Left kidney (tissue), 2 donors: Measurements from ENCODE around the gene BNC2. TPM values are rescaled to one million over a fixed set of nuclear protein-coding genes. Genes with fewer than 3 reads are reported as not detected.

Source experiments
- DNase-seq: peaks from one replicate; pipeline ENCODE4 v3.0.0-alpha.2; 2013
- polyA plus RNA-seq: library from polyadenylated mRNA; unstranded; fragments of 120-200 nt; gene quantifications from one replicate; pipeline ENCODE4 v1.2.1, GENCODE V29; 2013; ENCODE audit not compliant: insufficient read length

Gene BNC2
- polyA plus RNA-seq, 1 donor = 10.3 TPM

DNA sequence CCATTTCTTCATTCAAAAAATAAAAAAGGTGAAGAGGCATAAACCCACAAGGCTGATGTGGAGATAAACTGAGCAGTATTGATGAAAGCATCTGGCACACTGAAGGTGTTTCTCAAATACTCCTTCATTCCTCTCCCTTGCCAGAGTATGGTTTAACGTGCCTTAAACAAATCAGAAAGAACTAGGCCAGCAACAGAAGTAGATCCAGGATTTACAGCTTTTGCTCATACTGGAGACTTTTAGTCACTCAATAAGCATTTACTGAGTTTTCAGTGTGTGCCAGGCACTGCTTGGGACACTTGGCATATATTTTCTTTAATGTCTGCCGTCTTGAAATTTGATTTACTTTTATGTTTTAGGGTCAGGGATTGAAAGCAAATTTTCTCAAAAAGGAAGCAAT, 53.0 kb downstream of the BNC2 start:
- no peak for DNase-seq

DNA sequence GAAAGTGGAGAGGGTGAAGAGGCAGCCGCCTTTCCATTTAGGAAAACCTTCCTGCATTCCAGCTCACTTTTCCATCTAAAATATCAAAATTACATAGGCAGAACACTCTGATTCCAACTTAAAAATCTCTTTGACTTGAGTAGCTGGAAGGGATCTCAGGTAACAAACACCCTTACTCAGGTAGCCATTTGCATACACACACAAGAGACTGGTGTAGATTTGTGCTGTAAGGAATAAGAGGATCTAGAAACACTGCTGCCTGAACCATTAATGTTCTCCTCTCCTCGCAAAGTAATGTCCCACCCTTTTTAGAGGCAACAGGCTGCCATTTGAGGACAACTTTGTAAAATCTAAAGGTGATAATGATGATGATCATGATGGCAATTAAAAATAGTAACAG, 53.5 kb downstream of the BNC2 start:
- no peak for DNase-seq

DNA sequence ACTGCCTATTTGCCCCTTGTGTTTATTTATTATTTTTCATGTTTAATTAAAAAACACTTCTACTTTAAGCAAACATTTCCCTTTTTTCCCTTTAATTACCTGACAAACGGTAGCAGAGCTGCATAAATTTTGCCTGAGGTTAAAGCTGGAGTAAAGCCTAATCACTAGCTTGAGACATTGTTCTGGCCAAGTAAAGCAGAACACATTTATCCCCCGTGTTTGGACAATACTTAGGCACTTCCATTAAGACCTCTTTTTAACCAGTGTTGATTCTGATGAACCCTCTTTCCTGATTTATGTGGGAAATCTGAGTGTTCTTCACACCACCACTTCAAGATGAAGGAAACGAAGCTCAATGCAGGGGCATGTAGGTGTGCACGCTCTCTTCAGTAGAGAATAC, 54.5 kb downstream of the BNC2 start:
- DNase-seq = no peak

DNA sequence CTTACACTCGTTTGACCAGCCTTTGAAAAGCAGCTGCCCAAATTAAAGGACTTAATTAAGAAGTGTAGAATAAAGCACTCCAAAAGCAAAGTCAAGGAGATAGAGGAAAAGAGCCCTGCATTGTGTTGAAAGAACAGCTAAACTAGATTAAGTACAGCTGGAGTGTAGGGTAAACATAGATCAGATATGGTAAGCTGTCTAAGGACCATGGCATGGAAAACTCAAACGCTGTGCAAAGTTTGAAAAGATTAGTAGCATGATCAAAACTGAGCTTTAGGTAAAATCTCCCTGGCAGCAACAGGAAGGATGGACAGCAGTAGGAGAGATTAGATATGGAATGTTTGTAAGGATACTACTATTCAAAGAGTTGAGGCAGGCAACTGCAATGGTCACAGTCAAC, 55.4 kb downstream of the BNC2 start:
- DNase-seq = no peak

DNA sequence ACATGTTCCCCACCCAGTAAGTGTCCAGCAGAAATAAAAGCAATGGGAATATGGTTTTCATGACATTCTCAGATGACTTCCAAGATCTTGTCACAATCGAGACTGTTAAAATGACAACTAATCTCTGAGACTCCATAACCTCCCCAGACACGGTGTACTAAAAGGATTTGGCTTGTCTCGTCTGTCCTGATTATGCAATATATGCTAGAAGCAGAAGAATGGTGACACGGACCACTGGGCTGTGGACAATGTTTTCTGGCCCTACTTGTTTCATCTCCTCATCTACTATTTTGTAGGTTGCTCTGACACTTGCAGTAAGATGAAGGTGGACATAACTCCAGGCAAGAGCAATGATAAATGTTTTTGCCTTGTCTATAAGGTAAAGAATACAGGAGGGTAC, 56.6 kb downstream of the BNC2 start:
- DNase-seq = no peak

DNA sequence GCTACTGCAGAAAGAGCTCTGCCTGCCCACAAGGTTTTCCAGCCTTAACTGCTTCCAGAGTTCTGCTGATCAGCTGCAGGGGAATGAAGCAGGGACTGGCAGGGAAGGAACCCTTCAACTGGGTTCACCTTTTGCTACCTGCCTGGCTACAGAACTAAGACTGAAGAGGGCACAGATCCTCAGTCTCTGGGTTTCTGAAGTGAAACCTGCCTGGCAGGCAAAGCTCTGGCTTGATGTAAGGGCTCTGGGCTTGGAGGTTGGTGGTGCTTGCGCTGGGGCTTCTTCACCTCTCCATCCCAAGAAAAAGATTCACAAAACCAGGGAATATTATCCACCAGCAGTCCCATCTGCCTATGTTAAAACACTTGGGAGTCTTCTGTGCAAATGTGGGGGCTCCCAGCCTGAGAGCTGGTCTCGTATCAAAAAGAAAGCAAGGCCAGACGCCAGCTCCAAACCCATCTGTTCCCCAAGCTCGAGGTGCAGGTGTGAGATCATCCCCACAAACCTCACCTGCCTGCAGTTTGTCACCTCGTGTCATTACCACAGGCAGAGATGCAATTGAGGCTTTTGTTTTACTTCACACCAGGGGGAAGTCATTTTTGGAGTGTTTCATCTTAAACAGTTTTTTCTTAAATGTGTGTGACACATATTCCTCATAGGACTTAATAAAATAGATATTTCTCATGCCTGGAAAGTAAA, 58.3 kb downstream of the BNC2 start:
- no peak for DNase-seq

DNA sequence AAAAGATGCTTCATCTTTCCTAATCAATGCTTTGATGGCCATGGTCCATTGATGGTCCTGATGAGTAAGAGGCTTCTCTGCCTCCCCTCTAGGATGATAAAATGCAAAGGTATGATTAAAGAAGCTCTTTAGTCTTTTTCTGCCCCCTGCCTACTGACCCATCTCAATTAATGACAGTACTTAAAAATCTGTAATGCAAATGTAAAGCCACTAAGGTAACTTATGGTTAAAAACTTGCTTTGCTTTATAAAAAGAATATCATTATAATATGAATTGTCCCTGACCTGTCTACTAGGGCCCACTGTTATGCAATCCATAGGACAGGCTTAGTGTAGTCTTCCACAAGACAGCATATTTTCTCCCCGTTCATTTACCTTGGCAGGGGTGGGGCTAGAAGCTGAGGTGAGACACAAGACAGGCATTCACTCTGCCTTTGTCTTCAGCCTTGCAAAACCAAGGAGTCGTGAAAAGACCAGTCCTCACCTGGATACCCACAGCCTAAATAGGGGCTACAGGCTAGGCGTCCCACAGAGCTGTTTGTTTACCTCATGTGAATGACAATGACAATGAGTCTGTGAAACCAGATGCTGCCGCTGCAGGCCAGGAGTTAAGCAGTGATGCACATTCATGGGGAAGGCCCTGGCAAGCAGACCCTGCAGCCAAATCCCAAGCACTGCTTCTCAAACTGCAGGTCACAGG, 60.4 kb downstream of the BNC2 start:
- no peak for DNase-seq

DNA sequence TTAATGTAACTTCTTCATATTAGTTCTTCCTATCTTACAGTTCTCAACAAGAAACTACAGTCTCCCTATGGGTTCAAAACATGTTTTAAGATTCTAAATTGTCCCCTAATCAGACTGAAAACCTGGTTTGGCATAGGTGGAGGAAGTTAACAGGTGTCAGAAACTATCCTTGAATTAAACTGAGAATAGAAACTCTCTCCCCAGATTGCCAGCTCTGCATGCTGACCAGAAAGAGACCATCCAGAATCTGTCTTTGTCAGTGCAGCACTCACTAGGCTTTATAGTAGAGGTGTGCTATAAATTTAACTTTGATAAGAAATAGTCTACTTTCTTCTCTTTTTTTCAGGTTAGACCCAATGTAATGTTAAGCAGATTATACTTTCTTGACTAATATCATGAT, 63.8 kb downstream of the BNC2 start:
- DNase-seq = no peak

DNA sequence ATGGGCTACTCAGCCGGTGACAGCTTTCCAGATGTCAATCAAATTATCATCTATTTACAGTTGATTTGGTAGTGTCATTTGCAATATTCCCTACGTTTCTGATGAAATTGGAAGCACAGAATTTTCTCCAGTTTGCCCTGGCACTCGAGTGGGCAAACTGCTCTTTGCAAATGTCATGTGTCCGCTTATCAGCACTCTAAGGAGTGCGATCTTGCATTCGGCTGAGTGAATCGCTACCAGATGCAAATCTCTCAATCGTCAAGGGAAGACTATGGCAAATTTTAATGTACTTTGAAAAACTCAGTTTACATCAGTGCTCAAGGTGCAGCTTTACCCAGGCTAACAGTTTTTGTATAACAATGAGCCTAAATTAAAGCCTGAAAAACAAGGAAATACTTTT, 66.8 kb downstream of the BNC2 start:
- DNase-seq = no peak

DNA sequence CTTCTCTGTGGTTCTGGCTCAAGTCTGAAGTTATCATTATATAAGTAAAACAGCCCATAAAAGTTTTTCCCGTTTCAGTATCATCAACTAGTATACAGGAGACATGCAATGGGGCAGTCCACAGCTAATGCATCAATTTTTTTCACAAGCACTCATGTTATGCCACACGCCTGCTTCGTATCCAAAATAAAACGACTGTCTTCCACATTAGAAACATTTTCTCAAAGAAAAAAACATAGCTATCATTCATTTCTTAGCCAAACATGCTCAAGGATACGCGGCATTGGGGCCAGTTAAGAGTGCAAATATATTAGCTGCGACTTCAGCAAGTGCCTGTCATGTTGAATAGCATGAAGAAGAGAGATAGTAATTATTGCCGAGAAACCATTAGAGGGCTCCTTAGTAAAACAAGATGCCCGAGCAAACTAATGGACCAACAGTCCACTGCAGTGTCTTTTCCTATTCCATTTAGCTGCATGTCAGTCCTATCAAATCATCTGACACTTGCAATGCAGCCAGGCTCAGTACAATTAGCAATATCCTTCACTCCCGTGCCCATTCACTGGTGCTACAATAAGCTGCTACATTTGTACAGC, 68.5 kb downstream of the BNC2 start:
- no peak for DNase-seq

DNA sequence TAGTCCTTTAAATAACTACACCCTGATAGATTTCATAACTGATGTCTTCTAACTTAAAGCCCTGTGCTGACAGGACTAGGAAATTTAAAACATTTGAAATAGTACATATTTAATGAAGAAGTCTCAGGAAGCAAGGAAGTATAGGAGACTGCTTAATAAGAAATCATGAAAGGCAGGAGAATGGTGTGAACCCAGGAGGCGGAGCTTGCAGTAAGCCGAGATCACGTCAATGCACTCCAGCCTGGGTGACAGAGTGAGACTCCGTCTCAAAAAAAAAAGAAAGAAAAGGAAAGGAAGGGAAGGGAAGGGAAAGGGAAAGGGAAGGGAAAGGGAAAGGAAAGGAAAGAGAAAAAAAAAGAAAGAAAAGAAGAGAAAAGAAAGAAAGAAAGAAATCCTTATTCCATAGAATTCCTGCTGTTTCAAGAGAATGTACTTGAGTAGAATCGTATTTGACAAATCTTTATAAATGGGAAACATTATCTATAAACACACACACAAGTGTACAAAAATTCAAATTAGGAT, 74.1 kb downstream of the BNC2 start:
- no peak for DNase-seq

DNA sequence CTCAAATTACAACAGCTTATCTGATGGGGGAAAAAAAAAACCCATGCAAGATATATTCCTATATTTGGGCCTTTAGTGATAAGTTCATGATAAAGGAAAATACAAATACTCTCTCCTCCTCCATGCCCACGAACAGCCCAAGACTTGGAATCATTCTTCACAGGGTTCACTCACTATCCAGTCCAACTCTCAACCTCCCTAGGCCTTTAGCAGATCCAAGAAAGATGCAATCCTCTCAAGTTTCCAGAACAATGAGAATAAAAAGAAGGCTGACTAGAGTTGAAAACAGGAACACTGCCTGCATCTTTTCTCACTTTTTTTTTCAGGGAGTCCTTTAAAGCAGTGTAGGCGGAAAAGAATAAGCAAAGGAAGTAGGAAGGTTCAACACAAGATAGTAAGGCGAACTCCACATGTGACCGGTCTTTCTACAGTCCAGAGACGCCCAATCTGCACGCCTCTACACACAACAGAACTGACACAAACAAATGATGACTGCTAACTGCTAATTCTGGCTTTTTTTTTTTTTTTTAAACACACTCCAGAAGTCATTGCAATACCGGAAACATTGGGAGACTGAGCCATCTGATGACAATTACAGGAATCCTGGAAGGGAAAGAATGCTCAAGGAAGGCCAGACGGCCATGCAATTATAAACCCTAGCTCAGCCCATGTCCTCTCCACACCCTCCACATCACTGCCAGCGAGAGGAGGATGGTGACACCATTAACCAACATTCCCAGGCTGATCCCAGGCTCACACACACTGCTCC, 75.4 kb downstream of the BNC2 start:
- no peak for DNase-seq

DNA sequence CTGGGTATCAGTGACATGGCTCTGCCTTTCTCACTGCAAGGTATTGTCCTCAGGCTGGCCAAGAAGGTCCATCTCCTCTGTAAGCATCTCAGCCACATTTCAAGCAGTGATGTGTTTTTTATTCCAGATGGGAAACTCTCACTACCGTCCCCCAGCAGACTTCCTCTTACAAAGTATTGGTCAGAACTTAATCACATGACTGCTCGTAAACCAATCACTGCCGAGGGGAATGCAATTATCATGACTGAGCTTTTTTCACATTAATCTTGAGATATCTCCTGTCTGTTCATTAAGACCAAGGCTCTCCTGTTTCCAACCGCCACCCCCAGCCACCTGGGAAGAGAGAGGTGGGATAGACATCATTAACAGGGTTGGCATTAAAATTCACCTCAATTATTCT, 76.4 kb downstream of the BNC2 start:
- DNase-seq = no peak

DNA sequence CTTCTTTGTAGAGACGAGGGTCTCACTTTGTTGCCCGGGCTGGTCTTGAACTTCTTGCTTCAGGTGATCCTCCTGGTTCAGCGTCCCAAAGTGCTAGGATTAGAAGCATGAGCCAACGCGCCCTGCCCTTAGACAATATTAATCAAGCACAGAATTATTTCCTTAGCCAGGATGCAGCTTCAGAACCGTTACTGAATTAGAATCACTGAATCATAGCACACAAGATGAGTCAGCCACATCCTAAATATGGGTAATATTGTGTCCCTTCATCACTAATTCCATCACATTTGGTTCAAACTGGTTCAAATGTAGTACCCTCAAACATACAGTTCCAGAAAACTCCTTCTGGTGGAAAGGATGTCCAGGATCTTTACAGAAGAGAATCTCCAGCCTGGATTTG, 82.7 kb downstream of the BNC2 start:
- no peak for DNase-seq

DNA sequence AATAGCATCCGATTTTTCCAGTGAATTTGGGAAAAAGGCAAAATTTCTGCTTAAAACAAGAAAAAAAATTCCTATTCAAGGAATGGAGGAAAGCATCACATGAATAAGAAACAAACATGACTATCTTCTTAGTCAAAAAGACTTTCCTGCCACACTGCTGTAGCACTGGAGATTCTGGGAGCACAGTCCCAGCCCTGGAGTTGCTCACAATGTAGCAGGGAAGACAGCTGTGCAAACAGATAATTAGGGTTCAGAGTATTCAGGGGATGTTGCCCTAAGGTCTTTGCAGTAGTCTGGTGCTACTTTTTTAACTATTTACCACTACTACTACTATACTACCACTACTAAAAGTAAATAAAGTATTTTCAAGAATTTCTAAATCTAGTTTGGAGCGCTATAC, 86.5 kb downstream of the BNC2 start:
- DNase-seq = no peak

DNA sequence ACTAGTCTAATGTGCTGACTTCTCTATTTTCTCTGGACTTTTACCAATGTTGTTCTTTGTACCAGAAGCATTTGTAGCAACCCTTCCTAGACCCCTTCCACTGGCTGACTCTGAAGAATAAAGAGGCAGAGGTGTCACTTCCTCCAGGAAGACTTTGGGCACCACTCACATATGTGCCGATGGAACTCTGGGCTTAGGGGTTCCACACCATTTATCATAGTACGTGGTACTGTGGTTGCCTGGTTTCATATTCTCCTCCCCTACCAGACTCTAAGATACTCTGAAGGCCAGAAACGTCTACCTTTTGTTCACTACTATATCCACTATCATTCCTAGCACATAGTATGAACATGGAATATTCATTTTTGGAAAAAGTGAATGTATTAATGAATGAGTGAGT, 88.0 kb downstream of the BNC2 start:
- DNase-seq = no peak

DNA sequence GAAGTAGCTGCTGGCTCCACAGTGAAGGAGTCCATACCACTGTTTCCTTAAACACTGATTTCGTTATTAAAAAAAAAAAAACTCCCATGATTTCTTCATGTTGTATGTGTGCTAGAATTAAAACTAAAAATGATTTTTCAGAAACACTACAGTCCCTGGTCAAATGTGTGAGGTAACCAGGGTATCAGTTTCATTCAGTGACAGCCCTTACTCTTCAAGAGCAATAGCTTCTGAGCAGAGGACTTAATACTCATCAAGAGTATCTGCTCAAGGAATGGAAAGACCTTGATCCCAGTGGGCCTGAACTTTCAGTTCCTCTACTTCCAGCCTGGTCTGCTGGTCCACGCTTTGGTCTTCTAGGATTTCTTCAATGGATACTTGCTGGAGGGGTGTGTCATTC, 95.1 kb downstream of the BNC2 start:
- DNase-seq = no peak

DNA sequence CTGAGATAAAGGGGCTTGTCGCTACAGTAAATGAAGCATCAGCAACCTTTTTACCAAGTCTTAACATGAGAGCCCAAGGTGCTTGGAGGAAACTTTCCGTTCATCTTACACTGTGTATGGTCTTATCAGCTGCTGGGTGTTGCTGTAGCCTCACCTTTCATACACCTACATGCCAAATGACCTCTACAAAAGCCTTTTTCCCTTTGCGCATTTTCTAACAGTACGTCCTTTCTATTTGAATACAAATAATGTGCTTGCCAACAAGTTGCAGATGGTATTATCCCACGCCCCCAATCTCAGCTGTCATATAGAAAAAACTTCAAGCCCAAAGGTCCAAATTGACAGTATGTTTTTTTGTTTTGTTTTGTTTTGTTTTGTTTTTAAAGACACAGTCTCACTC, 96.9 kb downstream of the BNC2 start:
- no peak for DNase-seq

DNA sequence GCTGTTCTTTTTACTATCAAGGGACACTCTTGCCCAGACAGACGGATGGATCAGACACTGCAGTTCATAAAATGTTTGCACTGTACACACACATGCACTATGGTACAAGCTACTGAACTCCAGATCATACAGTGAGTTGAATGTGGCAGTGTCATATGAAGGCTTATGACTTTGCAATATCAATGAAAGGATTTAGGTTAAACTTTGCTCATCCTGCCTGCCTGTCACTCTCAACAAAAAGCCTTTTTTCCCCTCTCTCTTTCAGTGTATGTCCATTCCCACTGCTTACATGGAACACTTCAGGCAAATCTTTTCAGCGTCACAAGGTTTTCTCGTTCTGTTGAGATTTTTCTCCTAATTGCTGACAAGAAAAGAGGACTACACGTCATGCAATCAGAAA, 97.4 kb downstream of the BNC2 start:
- no peak for DNase-seq

DNA sequence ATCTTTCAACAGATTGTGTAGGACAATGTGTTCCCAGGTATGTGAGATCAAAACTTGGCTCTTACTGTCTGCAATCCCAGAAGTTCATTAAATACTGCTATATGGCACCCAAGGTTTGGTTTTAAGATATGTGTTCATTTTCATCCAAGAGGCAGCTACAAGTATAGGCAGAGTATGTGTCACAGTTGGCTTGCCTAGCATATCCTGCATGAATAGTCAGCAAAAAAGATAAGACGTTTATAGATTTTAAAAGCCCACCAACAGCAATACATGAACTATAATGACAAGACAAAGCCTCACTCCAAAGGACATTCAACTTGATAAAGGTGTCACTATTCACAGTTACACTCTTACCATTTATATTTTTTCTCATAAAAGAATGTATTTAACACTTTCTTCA, 99.1 kb downstream of the BNC2 start:
- no peak for DNase-seq

DNA sequence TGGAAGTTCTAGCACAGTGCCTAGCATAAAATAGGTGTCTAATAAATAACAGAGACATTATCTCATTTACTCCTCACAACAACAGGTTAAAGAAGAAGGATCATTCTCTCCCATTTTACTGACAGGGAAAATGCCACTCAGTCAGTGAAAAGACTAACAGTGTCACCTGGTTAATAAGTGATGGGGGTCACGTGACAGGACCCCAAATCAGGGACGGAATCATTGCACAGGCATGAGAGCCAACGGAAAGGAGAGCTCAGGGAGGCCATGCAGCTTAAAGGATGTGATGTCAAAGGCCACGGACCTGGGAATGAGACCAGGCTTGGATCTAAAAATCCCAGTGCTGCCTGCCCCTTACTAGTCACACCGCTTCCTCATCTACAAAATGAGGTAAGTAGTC, 101.2 kb downstream of the BNC2 start:
- no peak for DNase-seq

DNA sequence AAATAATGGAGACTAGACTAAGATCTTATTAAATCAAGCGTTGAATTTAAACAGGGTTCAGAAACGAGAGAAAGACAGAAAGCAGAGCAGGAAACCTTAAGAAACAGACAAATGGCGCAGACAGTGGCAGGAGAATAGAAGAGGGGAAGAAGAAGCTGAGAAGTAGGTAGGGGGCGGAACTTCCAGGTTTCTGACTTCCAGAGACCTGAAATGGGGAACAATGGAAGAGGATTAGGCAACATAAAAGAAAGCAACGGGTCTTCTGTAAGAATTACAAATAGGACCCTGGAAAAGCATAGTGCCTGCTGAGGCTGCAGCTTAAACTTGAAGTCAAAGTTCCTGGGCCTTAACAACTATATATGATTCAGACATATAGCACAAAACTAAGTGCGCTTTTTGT, 101.7 kb downstream of the BNC2 start:
- DNase-seq = no peak

DNA sequence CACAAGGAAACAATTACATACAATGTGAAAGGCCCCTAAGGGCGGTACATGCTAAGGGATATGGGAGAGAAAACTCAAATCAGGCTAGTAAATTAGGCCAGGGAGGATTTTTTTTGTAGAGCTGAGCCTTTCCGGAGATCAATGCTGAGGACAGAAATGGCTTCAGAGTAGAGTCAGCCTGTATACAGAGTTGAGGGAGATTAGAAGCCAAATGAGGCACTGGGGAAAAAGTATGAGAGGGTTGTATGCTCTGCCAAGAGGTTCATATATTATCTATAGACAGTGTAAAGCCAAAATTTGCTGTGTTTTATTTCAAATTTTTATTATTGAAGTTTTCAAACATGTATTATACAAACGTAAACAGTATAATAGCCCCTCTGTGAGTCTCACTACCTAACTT, 103.1 kb downstream of the BNC2 start:
- no peak for DNase-seq
